IPS-NIHi7 (cell line): ENCODE data around the gene TRPV5.
A peak's percentile ranks its signal among the peaks of the same experiment; 100 is the strongest.

Source experiments
- DNase-seq: peaks from one replicate; pipeline ENCODE4 v3.0.0; 2012; ENCODE audit warnings: mixed read lengths; ENCODE audit errors: extremely low spot score

Gene TRPV5

GRCh38 chr7:142885311-142886230 lies 48.0 kb downstream of the TRPV5 start, which contains the start of gene TRPV6:
Gene TRPV6 (minus strand): TSS chr7:142885745.
- DNase-seq: peak; percentile 88

- DNase-seq: no peak
These were observed 49.3 kb downstream of the TRPV5 start for GRCh38 chr7:142884286-142884640.

DNA sequence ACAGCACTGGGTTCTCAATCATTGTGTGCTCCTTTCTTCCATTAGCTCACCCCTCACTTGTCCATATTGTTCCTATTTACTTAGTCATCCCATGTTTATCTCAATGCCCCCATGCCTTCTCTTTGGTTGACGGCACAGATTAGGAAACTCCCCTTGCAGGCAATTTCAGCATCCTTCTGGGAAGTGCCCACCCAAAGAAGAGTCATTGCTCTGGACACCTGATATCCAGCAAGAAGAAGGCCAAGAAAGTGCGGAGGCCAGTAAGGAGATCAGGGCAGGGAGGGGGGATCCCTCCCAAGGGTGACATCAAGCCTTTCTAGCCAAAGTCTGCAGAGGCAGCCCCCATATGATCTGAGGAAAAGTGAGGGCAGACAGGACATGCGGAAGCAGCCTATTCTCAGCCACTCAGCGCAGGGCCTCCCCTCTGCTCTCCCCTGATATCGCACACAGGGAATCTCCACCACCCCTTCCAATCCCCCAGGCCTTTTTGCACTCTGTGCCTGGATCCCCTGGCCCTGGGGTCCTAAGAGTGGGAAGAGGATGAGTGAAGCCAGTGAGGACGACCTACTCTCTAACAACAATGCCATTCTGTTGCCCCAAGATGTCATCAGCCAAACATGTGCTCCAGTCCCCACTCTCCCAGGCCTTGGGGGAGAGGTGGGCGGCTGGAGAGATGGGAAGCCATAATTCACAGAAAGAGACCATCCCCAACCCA lies 49.8 kb downstream of the TRPV5 start:
- DNase-seq: no peak

DNA sequence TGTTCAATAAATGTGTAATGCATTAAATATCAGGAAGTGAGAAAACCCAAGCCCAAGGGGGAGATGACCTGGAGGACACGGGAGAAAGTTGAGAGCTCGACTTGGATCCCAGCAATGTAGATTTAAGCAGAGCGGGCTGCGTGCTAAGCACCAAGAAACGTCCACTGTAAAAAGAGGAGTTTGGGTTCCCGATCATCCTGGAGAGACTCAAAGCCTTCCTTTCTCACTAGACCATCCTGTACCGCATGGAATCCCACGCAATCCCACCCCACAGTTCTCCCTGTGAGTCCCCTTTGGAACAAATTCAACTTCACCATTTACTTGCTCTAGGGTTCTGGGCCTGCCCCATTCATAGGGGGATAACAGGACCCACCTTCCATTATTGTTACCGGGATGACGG lies 50.4 kb downstream of the TRPV5 start:
- DNase-seq: no peak

DNA sequence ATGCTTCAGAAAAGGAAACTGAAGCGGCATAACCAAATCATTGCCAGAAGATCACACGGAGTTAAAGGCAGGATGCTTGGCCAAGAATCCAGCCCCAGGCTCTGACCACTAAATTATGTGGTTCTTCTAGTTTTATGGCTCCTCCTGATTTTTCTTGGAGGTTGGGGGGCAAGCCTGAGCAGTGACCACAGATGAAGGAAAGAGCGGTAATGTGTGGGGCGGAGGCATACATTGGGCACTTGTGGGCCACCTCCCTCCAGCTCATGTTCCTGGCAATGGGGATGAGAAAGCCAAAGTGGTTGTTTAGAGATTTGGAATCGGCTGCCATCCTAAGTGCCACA lies 51.2 kb downstream of the TRPV5 start:
- DNase-seq: no peak

DNA sequence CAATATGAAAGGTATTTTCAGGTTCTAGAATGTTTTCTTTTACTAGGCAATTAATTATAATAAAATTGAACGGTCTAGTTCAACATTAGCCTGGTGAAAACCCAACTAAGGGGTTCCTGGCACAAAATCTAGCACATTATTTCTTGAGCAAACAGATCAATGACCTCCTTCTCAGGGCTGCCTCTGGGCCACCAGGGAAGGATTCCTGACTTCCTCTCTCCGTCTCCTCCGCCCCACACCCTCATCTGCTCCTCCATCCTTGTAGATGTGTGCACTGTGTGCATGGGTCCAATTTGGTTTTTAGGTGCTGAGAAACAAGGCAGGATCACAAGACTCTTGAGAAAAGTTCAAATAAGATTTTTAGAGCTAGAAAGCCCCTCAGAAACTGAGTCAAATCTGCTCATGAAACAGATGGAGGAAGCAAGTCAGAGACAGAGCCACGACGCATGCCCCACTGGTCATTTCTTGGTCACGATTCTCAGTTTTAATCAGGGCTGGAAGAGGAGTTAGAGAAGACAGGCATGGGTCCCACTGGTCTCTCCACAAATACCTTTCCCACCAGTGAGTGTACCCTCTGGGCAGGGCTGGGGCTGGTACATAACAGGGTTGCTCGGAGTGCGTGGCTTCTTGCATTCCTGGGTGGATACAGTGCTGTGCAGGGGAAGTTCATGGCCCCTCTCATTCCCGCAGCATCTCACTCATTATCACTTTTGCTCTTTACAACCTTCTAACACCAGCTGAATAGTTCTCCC lies 51.8 kb downstream of the TRPV5 start:
- DNase-seq: no peak

DNA sequence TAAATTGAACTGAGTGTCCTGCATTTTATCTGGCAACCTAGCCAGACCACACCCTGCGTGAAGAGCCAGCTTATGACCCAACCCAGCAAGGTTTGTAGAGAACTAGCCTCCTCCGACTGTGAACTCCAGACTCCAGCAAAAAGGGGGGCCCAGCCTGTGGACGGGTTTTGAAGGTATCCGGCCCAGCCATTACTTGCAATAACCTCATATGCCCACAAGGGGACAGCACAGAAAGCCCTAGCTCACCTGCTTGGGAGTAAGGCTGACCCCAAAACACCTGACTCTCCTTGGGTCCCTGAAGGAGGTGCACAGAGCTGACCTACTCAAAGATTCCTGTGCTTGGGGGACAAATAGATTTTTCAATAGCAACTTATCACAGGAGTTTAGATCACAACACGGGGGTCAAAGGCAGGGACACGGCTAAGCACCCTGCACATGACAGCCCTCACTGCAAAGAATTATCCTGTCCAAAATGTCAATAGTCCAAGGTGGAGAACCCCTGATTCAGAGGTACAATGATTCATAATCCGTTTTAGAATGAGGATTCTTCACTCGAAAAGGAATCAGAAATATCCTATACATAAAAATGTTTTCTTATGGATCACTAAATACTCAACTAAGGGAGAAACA lies 52.6 kb downstream of the TRPV5 start:
- peak; percentile 85 for DNase-seq

GRCh38 chr7:142879060-142879459 lies 54.5 kb downstream of the TRPV5 start:
- no peak for DNase-seq

- no peak for DNase-seq
These were observed 55.2 kb downstream of the TRPV5 start for GRCh38 chr7:142878315-142878714.

DNA sequence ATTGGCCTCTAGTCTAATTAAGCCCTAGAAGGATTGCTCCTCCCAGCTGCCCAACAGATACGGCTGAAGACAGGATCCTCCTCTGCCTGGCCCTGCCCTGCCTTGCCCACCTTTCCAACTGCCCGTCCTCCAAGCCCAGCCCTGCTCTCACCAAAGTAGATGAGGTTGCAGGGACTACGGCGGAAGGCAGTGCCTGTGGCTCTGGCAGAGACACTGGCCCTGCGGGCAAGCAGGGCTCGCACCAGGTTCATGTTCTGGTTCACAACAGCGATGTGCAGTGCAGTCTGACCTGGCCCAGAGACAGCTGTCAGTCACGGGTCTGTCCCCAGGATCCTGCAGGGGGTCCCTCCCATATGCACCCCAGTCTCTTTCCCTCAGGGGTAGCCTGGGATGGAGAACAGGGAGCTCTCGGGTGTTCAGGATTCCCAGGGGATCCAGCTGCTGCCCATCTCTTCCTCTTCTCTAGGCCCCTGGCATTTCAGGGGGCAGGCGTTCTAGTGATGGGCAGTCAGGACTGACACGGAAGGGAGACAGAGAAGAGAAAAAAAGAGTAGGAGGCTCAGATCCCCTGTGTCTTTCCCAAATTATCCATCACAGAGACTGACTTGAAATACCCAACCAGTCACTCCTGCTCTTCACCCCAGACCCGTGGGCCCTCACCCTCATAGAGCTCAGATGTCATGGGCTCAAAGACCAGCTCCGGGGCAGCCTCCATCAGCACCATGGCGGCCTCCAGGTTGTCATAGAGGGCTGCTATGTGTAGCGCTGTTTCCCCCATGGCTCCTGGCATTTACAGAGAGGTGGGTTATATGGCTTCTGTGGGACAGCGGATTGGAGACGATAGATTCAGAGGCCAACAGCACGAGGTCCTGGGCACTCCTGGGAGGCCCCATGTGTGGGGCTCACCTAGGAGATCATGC lies 56.3 kb downstream of the TRPV5 start:
- no peak for DNase-seq

DNA sequence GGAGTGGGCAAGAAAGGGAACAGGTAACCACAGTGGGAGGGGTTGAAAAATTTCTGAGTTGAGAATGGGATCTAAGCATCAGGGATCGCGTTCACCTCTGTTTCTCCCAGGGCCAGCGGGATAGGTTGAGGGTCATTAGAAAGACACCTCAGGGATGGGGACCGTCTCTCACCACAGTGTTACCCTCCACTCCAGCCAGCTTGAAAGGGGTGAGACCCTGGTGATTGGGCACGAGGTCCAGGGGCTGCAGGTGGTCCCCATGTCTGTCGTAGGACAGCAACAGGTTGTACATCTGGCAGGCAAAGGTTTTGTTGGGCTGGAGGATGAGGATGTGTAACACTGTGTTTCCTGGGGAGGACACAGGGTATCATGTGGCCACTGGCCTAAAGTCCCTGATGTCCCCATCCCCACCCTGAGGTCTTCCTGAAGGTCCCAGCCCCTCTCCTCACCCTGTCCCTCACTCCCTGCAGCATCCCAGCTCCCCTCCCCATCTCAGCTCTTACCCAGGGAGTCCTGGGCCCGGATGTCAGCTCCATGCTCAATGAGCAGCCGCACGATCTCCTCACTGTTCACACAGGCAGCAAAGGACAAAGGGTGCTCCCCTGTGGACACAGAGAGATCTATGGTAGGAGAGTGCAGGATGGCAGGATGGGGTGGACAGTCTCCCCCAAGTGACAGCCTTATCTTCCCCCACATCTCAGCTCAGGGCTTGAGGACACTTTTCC lies 57.1 kb downstream of the TRPV5 start:
- DNase-seq: no peak

DNA sequence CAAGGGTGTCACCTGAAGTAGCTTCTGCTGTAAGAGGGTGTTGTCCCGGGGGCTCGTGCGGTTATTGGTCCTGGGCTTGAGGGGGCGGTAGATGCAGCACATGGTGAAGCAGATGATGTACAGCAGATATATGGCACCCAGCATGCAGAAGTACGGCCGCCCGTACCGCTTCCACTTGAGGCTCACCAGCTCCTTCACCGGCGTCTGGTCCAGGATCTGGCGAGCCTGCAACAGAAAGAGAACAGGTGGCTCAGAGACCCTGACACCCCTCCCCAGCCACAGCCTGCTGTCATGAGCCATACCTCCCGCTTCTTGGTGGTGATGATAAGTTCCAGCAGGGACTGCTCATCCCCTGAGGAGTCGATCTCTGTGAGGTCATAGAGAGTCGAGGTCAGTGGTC lies 58.1 kb downstream of the TRPV5 start:
- DNase-seq: no peak

GRCh38 chr7:142874837-142875236 lies 58.7 kb downstream of the TRPV5 start:
- DNase-seq: no peak

DNA sequence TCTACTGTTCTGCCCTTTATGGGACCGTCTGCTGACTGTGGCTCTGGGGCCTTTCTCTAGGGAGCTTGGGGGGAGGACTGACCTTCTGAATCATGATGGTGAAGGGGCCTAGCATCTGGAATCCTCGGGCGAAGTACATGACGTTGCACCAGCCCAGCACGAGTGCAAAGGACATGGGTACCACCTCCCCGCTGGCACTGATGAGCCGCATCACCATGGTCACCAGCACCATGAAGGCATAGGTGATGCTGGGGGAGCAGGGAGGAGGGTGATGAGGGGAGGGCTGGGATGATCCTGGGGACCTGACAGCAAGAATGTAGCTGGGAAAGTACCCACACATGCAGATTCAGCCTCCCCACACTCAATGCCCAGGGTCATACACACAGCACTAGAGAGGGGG lies 59.1 kb downstream of the TRPV5 start:
- no peak for DNase-seq

DNA sequence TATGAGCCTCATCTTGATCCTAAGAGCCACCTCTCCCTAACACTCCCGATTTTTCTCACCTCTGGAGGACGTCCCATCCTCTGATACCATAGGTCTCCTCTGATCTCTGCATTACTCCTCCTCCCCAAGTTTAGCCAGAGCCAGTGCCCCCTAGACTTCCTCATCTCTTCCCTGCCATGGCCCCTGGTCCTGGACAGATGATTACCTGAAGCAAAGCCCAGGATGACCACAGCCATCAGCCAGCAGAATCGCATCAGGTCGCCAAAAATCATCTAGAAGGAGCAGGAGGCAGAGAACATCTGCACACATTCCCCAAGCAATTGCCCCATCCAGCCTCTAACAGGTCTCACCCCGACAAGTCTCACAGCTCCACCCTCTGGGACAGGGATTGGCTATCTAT lies 59.7 kb downstream of the TRPV5 start:
- no peak for DNase-seq

GRCh38 chr7:142873281-142873784 lies 60.2 kb downstream of the TRPV5 start:
- DNase-seq: peak; percentile 80

- no peak for DNase-seq
These were observed 61.4 kb downstream of the TRPV5 start for GRCh38 chr7:142872106-142872675.

- no peak for DNase-seq
These were observed 62.1 kb downstream of the TRPV5 start for GRCh38 chr7:142871260-142872105.
